ENCODE results near the gene APH1B. TPM values are rescaled to one million over a fixed set of nuclear protein-coding genes. Genes with fewer than 3 reads are reported as not detected.

Gene APH1B
- total RNA-seq, 1 donor from 2014 or later, result 12.1 TPM

DNA sequence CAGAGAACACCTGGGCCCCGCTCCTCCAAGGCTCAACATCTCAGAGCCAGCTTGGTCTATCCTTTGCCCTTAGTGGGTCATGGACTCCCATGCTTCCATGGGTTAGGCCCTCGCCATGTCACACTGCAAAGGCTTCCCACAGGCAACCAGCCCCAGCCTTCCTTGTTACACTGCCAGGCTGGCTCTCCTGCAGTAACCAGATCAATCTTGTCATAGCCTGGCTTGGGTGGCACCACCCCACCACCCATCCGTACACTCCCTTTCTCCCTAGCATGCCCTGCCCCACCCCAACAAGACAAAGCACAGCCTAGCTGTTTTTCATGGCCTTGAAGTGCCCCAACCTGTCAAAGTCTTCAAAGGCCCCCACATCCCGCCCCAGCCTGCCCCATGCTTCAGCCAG, 73.8 kb downstream of the APH1B start:
- TF ChIP-seq, protein P1, sequence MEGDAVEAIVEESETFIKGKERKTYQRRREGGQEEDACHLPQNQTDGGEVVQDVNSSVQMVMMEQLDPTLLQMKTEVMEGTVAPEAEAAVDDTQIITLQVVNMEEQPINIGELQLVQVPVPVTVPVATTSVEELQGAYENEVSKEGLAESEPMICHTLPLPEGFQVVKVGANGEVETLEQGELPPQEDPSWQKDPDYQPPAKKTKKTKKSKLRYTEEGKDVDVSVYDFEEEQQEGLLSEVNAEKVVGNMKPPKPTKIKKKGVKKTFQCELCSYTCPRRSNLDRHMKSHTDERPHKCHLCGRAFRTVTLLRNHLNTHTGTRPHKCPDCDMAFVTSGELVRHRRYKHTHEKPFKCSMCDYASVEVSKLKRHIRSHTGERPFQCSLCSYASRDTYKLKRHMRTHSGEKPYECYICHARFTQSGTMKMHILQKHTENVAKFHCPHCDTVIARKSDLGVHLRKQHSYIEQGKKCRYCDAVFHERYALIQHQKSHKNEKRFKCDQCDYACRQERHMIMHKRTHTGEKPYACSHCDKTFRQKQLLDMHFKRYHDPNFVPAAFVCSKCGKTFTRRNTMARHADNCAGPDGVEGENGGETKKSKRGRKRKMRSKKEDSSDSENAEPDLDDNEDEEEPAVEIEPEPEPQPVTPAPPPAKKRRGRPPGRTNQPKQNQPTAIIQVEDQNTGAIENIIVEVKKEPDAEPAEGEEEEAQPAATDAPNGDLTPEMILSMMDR (IDR thresholded peaks at IDR 0.05; ENCODE audit: insufficient read depth, low read length, poor library complexity, severe bottlenecking), result no peak
- H3K27me3 ChIP-seq (ENCODE audit: control insufficient read depth, insufficient read depth, low read length), result no peaks in the 10 kb centered on the region
- no peak overlapping the region for H3K4me3 ChIP-seq (ENCODE audit: low read depth, low read length)
- no peak for DNase-seq (ENCODE audit: low read depth)
- no peaks in the 10 kb centered on the region for H3K36me3 ChIP-seq (ENCODE audit: control insufficient read depth, insufficient read depth, low read length)

DNA sequence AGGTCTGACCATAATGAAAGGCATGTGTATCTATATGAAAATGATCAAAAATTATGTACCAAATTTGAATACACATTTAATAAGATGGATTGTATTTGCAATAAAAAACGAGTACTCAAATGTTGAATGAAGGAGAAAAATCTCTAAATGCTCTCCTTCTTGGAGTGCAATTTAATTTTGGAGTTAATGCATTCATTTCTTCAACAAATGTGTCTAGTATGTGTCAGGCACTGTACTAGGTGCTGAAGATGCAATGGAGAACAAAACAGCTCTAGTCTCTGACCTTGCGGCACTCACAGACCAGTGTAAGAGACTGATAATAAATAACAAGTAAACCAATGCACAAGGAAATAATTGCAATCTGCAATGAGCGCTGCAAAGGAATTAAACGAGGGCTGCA, 75.4 kb downstream of the APH1B start:
- Histone ChIP-seq H3K36me3 (ENCODE audit: control insufficient read depth, insufficient read depth, low read length) (no peaks in the 10 kb centered on the region), H3K4me3 (ENCODE audit: low read depth, low read length) (no peak overlapping the region), H3K27me3 (ENCODE audit: control insufficient read depth, insufficient read depth, low read length) (no peaks in the 10 kb centered on the region)
- DNase-seq (ENCODE audit: low read depth), result no peak
- TF ChIP-seq, protein P1 (IDR thresholded peaks at IDR 0.05; ENCODE audit: insufficient read depth, low read length, poor library complexity, severe bottlenecking), result no peak

DNA sequence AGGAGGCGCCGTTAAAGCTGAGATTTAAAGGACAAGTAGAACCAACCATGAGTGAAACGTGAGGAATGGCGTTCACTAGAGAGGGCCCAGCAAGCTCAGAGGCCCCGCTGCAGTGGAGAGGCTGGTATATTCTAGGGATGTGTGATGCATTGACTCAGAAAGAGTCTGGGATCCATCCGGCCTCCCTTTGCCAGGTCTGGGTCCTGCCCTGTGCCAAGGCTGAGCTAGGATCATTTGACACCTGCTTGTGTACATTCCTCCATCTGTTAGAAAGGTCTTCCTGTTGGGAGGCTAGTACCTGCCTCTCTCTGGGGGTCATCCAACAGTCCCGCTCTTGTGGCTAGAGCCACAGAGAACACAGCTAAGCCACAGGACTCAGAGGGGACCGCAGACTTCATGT, 75.9 kb downstream of the APH1B start:
- TF ChIP-seq, protein P1 (IDR thresholded peaks at IDR 0.05; ENCODE audit: insufficient read depth, low read length, poor library complexity, severe bottlenecking), result no peak
- Histone ChIP-seq H3K4me3 (ENCODE audit: low read depth, low read length) (no peak overlapping the region), H3K27me3 (ENCODE audit: control insufficient read depth, insufficient read depth, low read length) (no peaks in the 10 kb centered on the region), H3K36me3 (ENCODE audit: control insufficient read depth, insufficient read depth, low read length) (no peaks in the 10 kb centered on the region)
- DNase-seq (ENCODE audit: low read depth), result no peak

DNA sequence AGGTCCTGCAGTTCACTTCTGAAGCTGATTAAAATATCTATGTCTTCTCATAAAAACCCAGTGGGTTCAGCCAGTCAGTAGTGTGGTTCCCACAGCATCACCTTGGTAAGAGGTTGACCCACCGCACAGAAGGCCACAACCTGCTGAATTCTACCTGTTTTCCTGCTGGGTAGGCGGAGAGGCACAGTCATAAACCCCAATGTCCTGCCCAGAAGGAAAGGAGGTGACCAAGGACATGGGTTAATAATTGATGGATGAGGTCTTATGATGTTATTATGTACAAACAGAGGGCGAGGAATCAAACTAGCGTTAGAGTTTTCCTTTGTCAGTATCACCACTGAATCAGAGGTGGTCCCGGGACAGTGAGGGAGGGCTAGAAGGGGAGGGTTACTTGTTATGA, 76.5 kb downstream of the APH1B start:
- no peaks in the 10 kb centered on the region for H3K27me3 ChIP-seq (ENCODE audit: control insufficient read depth, insufficient read depth, low read length)
- TF ChIP-seq, protein P1 (IDR thresholded peaks at IDR 0.05; ENCODE audit: insufficient read depth, low read length, poor library complexity, severe bottlenecking), result no peak
- H3K36me3 ChIP-seq (ENCODE audit: control insufficient read depth, insufficient read depth, low read length), result no peaks in the 10 kb centered on the region
- no peak overlapping the region for H3K4me3 ChIP-seq (ENCODE audit: low read depth, low read length)
- DNase-seq (ENCODE audit: low read depth), result no peak

DNA sequence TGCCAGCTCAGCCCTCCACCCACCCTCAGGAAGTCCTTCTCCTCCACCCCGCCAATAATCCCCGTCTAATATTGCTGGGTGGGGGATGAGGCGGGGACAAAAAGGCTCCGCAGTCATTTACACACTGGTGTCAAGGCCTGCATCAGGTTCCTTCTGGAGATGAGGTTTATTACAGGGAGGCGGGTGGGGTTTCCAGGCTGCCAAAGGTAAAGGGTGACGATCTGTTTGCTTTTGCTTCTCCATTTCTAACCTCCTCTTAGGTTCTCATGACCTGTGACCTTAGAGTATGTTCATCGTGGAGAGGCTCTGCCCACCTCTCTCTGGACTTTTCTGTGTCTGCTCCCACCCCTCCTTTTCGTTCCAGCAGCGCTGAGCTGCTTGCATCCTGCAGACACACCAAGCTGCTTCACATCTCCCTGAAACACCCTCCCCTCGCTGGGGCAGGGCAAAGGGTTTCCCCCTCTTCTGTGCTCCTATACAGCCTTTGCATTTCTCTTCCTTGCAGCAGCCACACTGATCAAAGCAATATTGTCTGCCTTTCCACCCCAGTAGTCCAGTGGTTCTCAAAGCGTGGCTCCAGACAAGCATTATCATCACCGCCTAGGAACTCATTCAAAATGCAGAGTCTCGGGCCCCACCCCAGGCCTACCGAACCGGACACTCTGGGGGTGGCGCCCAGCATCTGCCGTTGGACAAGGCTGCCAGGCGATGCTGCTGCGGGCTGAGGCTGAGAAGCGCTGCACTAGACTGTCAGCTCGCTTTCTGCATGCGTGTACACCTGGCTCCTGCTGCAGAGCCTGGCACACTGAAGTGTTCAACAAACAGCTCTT, 77.6 kb downstream of the APH1B start:
- TF ChIP-seq, protein P1 (IDR thresholded peaks at IDR 0.05; ENCODE audit: insufficient read depth, low read length, poor library complexity, severe bottlenecking), result no peak
- no peaks in the 10 kb centered on the region for H3K36me3 ChIP-seq (ENCODE audit: control insufficient read depth, insufficient read depth, low read length)
- H3K4me3 ChIP-seq (ENCODE audit: low read depth, low read length), result no peak overlapping the region
- DNase-seq (ENCODE audit: low read depth), result no peak
- H3K27me3 ChIP-seq (ENCODE audit: control insufficient read depth, insufficient read depth, low read length), result no peaks in the 10 kb centered on the region

DNA sequence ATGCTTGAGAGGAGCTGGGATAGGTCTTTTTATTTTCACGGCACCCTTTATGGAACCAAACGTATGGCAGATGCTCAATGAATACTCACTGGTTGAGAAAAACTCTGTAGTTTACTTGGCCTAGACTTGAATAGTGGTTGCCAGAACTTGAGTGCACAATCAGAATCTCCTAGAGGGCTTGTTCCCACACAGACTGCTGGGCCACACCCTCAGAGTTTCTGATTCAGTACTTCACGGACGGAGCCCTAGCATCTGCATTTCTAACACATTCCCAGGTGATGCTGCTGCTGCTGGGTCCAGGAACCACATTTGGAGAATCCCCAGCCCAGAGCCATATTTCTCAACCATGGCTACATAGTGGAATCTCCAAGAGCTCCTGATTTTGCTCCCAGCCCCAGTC, 79.7 kb downstream of the APH1B start:
- no peak for DNase-seq (ENCODE audit: low read depth)
- TF ChIP-seq, protein P1 (IDR thresholded peaks at IDR 0.05; ENCODE audit: insufficient read depth, low read length, poor library complexity, severe bottlenecking), result no peak

More for the DNA sequence above, 79.7 kb downstream of the APH1B start:
- H3K27me3 ChIP-seq (ENCODE audit: control insufficient read depth, insufficient read depth, low read length), result no peaks in the 10 kb centered on the region
- no peaks in the 10 kb centered on the region for H3K36me3 ChIP-seq (ENCODE audit: control insufficient read depth, insufficient read depth, low read length)
- H3K4me3 ChIP-seq (ENCODE audit: low read depth, low read length), result no peak overlapping the region

All from kidney epithelial cell (primary cell).